Sigmoid colon (tissue), 4 donors: ENCODE results near the gene NRXN3.

ENCODE experiments used
- CTCF ChIP-seq, 4 experiments: fragments of 450-650 bp in 3 of 4; fragments of 200-600 bp in 1 of 4; IDR thresholded peaks; one replicate each; pipeline ENCODE4 v1.5.1; 2016 to 2019; ENCODE audit warnings: antibody characterized with exemption in 4 of 4, mild to moderate bottlenecking in 3 of 4, moderate library complexity in 2 of 4
- EP300 ChIP-seq, 4 donors: sonication (generic); formaldehyde crosslinking; IDR thresholded peaks; one replicate each; pipeline ENCODE4 v1.6.1; 2017; ENCODE audit warnings: antibody characterized with exemption in 4 of 4
- POLR2A ChIP-seq, 2 donors: fragments of 450-650 bp; IDR thresholded peaks; one replicate each; pipeline ENCODE4 v1.6.1; 2016; ENCODE audit warnings: antibody characterized with exemption in 2 of 2, mild to moderate bottlenecking in 2 of 2, moderate library complexity in 2 of 2
- POLR2AphosphoS5 ChIP-seq, 4 donors: sonication (generic); formaldehyde crosslinking; IDR thresholded peaks; one replicate each; pipeline ENCODE4 v1.6.1; 2017; ENCODE audit warnings: antibody characterized with exemption in 4 of 4

GRCh38 chr14:78440356-78440894 is 270.3 kb downstream of the NRXN3 start:
- TF ChIP-seq POLR2A (IDR thresholded peaks at IDR 0.05) (no peak), CTCF (IDR thresholded peaks at IDR 0.05) (no peak), POLR2AphosphoS5 (IDR thresholded peaks at IDR 0.05) (no peak), EP300 (IDR thresholded peaks at IDR 0.05) (no peak)
